Right ventricle myocardium superior (tissue), 1 donor: ENCODE results near the gene ADGRV1. TPM values are rescaled to one million over a fixed set of nuclear protein-coding genes. Genes with fewer than 3 reads are reported as not detected.
A peak's percentile ranks its signal among the peaks of the same experiment; 100 is the strongest.
"Not testable (repeated sequence)": the region's sequence is repeated elsewhere in the genome, so short reads cannot be mapped to it uniquely, and the experiment has no call there.

Source experiments
- ATAC-seq: fragments of 200-7000 bp; cut with Tn5 transposase; one replicate; pipeline ENCODE4 v1.9.1; 2020; ENCODE audit warnings: mild to moderate bottlenecking; ENCODE audit not compliant: poor library complexity
- DNase-seq: peaks from one replicate; pipeline ENCODE4 v3.0.0-alpha.2; 2020
- intact Hi-C: fragments of 100-400 bp; cut with DNase I; formaldehyde crosslinking; loops from one replicate; pipeline ENCODE4 v1.11.2; 2022
- total RNA-seq: library from RNA; stranded (reverse); fragmentation: NEBNext Ultra II Directional; extraction: Animal tissue kit (Norgen Biotek cat#: 25700); gene quantifications from one replicate; pipeline ENCODE4 v1.2.1, GENCODE V29; 2021
- donor health status: DM: no; HTN: yes; CAD: no; lungs with severe emphysema.

The ADGRV1 gene
- total RNA-seq, 1 donor from 2014 or later: not detected

- DNase-seq (no peak), ATAC-seq (no peak)
- intact Hi-C loops: no loop called here
Measured at GRCh38 chr5:90777959-90778358, 219.4 kb downstream of the ADGRV1 start.

- intact Hi-C loops: loop anchor here (10.0 kb wide), 1 partner anchor 349 kb away; no protein-coding TSS in a partner anchor
- DNase-seq (peak; percentile 54), ATAC-seq (peak; percentile 64)
Measured at GRCh38 chr5:90783460-90784333, 225.1 kb downstream of the ADGRV1 start.

GRCh38 chr5:90786756-90787155 lies 228.2 kb downstream of the ADGRV1 start:
- intact Hi-C loops: loop anchor here (10.0 kb wide), 1 partner anchor 352 kb away; no protein-coding TSS in a partner anchor
- ATAC-seq (no peak), DNase-seq (no peak)

- intact Hi-C loops: no loop called here
- no peak for DNase-seq
- no peak for ATAC-seq
Measured at GRCh38 chr5:90792725-90793124, 234.1 kb downstream of the ADGRV1 start.

GRCh38 chr5:90793183-90793582 lies 234.6 kb downstream of the ADGRV1 start:
- ATAC-seq (no peak), DNase-seq (no peak)
- intact Hi-C loops: no loop called here

GRCh38 chr5:90796919-90797318 lies 238.3 kb downstream of the ADGRV1 start:
- DNase-seq, ATAC-seq, intact Hi-C loops: not testable (repeated sequence)

- DNase-seq, ATAC-seq, intact Hi-C loops: not testable (repeated sequence)
Measured at GRCh38 chr5:90800082-90800481, 241.5 kb downstream of the ADGRV1 start.

- ATAC-seq, DNase-seq, intact Hi-C loops: not testable (repeated sequence)
Measured at GRCh38 chr5:90800515-90800914, 241.9 kb downstream of the ADGRV1 start.

GRCh38 chr5:90802474-90803317 lies 244.1 kb downstream of the ADGRV1 start:
- intact Hi-C loops: no loop called here
- no peak for ATAC-seq
- no peak for DNase-seq

- no peak for DNase-seq
- intact Hi-C loops: no loop called here
- no peak for ATAC-seq
Measured at GRCh38 chr5:90803381-90803780, 244.8 kb downstream of the ADGRV1 start.

GRCh38 chr5:90803876-90804275 lies 245.3 kb downstream of the ADGRV1 start:
- intact Hi-C loops: no loop called here
- no peak for ATAC-seq
- DNase-seq: no peak

- no peak for ATAC-seq
Measured at GRCh38 chr5:90807496-90807895, 248.9 kb downstream of the ADGRV1 start.

GRCh38 chr5:90809311-90810056 lies 250.9 kb downstream of the ADGRV1 start:
- DNase-seq: no peak
- intact Hi-C loops: no loop called here
- no peak for ATAC-seq

More at GRCh38 chr5:90807496-90807895, 248.9 kb downstream of the ADGRV1 start:
- intact Hi-C loops: no loop called here
- DNase-seq: no peak

GRCh38 chr5:90810211-90810610 lies 251.6 kb downstream of the ADGRV1 start:
- intact Hi-C loops: no loop called here
- ATAC-seq (no peak), DNase-seq (no peak)

- no peak for DNase-seq
- no peak for ATAC-seq
- intact Hi-C loops: no loop called here
Measured at GRCh38 chr5:90813392-90813791, 254.8 kb downstream of the ADGRV1 start.

- intact Hi-C loops, ATAC-seq, DNase-seq: not testable (repeated sequence)
Measured at GRCh38 chr5:90822062-90822461, 263.5 kb downstream of the ADGRV1 start.

GRCh38 chr5:90824436-90824835 lies 265.8 kb downstream of the ADGRV1 start:
- ATAC-seq (no peak), DNase-seq (no peak)
- intact Hi-C loops: no loop called here

- intact Hi-C loops: no loop called here
- DNase-seq: no peak
- ATAC-seq: no peak
Measured at GRCh38 chr5:90830058-90830457, 271.5 kb downstream of the ADGRV1 start.

GRCh38 chr5:90833753-90834152 lies 275.2 kb downstream of the ADGRV1 start:
- ATAC-seq: no peak
- intact Hi-C loops: no loop called here
- no peak for DNase-seq
